ENCODE data around the gene VCY1B. TPM values are rescaled to one million over a fixed set of nuclear protein-coding genes. Genes with fewer than 3 reads are reported as not detected.
"Not testable (repeated sequence)": the region's sequence is repeated elsewhere in the genome, so short reads cannot be mapped to it uniquely, and the experiment has no call there.

VCY1B gene
- polyA plus RNA-seq, result not detected in 2 replicates
- not detected in 2 replicates for polyA minus RNA-seq

GRCh38 chrY:14055927-14056326 is at the start of gene VCY1B:
TSS of gene VCY1B (plus strand) at chrY:14056227. CDS start at chrY:14056290, 63 bp downstream.
- not testable (repeated sequence) for H3K9me2 ChIP-seq (ENCODE audit: insufficient read depth, low read length); H3K4me3 ChIP-seq (ENCODE audit: low read length); H3K27me3 ChIP-seq (ENCODE audit: insufficient read depth, low read depth, low read length); H3F3A ChIP-seq (ENCODE audit: insufficient read depth, low read length, poor library complexity, severe bottlenecking); H3K27ac ChIP-seq (ENCODE audit: low read length); H3K4me2 ChIP-seq (ENCODE audit: low read length); H4K20me1 ChIP-seq (ENCODE audit: insufficient read depth); H2AFZ ChIP-seq (ENCODE audit: low read depth, low read length); H3K79me2 ChIP-seq (replicated peaks; ENCODE audit: insufficient read depth, low read length); H3K9ac ChIP-seq (ENCODE audit: low read length); H3K9me3 ChIP-seq (ENCODE audit: low read length); H3K36me3 ChIP-seq (ENCODE audit: insufficient read depth, low read length)

GRCh38 chrY:14011916-14012315 is 44.1 kb upstream of the VCY1B start:
- not testable (repeated sequence) for H2AFZ ChIP-seq (ENCODE audit: low read depth, low read length); H3K9me2 ChIP-seq (ENCODE audit: insufficient read depth, low read length); H4K20me1 ChIP-seq (ENCODE audit: insufficient read depth); H3K9ac ChIP-seq (ENCODE audit: low read length); H3K27ac ChIP-seq (ENCODE audit: low read length); H3K4me2 ChIP-seq (ENCODE audit: low read length); H3K27me3 ChIP-seq (ENCODE audit: insufficient read depth, low read depth, low read length); H3K79me2 ChIP-seq (replicated peaks; ENCODE audit: insufficient read depth, low read length); H3F3A ChIP-seq (ENCODE audit: insufficient read depth, low read length, poor library complexity, severe bottlenecking); H3K4me3 ChIP-seq (ENCODE audit: low read length); H3K9me3 ChIP-seq (ENCODE audit: low read length); H3K36me3 ChIP-seq (ENCODE audit: insufficient read depth, low read length)

GRCh38 chrY:14030395-14030794 is 25.6 kb upstream of the VCY1B start:
- not testable (repeated sequence) for H3K27me3 ChIP-seq (ENCODE audit: insufficient read depth, low read depth, low read length); H3K9me3 ChIP-seq (ENCODE audit: low read length); H3K4me2 ChIP-seq (ENCODE audit: low read length); H4K20me1 ChIP-seq (ENCODE audit: insufficient read depth); H2AFZ ChIP-seq (ENCODE audit: low read depth, low read length); H3K27ac ChIP-seq (ENCODE audit: low read length); H3K9me2 ChIP-seq (ENCODE audit: insufficient read depth, low read length); H3K79me2 ChIP-seq (replicated peaks; ENCODE audit: insufficient read depth, low read length); H3F3A ChIP-seq (ENCODE audit: insufficient read depth, low read length, poor library complexity, severe bottlenecking); H3K9ac ChIP-seq (ENCODE audit: low read length); H3K4me3 ChIP-seq (ENCODE audit: low read length); H3K36me3 ChIP-seq (ENCODE audit: insufficient read depth, low read length)

GRCh38 chrY:14085877-14086276 is 29.9 kb downstream of the VCY1B start:
- TF ChIP-seq EZH2 (IDR thresholded peaks at IDR 0.05; ENCODE audit: borderline replicate concordance, insufficient read depth, low read length, poor library complexity, severe bottlenecking), result no peak
- TF ChIP-seq REST (IDR thresholded peaks at IDR 0.05; ENCODE audit: borderline replicate concordance), result no peak
- peak overlapping the region; percentile 52 for H3K27ac ChIP-seq (ENCODE audit: low read length)
- no peaks in the 10 kb centered on the region for H3K9me2 ChIP-seq (ENCODE audit: insufficient read depth, low read length)
- no peaks in the 10 kb centered on the region for H3F3A ChIP-seq (ENCODE audit: insufficient read depth, low read length, poor library complexity, severe bottlenecking)
- H3K27me3 ChIP-seq (ENCODE audit: insufficient read depth, low read depth, low read length), result no peaks in the 10 kb centered on the region
- H3K79me2 ChIP-seq (replicated peaks; ENCODE audit: insufficient read depth, low read length), result no peaks in the 10 kb centered on the region
- H3K4me3 ChIP-seq (ENCODE audit: low read length), result no peak overlapping the region
- no peak overlapping the region for H3K9ac ChIP-seq (ENCODE audit: low read length)
- no peak overlapping the region for H2AFZ ChIP-seq (ENCODE audit: low read depth, low read length)
- H3K9me3 ChIP-seq (ENCODE audit: low read length), result no peaks in the 10 kb centered on the region
- no peaks in the 10 kb centered on the region for H3K36me3 ChIP-seq (ENCODE audit: insufficient read depth, low read length)
- H4K20me1 ChIP-seq (ENCODE audit: insufficient read depth), result no peaks in the 10 kb centered on the region
- no peak overlapping the region for H3K4me2 ChIP-seq (ENCODE audit: low read length)

Other genes with a start within 250 kb of the VCY1B start
- not detected in 2 replicates for gene VCY, start 69.8 kb upstream of the VCY1B start, polyA plus RNA-seq

Measured in neural cell (in vitro differentiated cells).